SK-N-SH (cell line): ENCODE data around the gene CCR9. TPM values are rescaled to one million over a fixed set of nuclear protein-coding genes. Genes with fewer than 3 reads are reported as not detected.

Experiments used
- CTCF ChIA-PET: fragments of 300-600, 350-600 bp; formaldehyde crosslinking; extraction: SDS; loops from one replicate; lab custom pipeline; 2021; lab: Yijun Ruan, JAX
- POLR2A ChIA-PET: fragments of 350-600 bp; sonication (Branson Sonifier 250); formaldehyde crosslinking; extraction: SDS; loops from one replicate; lab custom pipeline; 2020; ENCODE audit warnings: antibody characterized with exemption, inconsistent platforms; lab: Yijun Ruan, JAX
- DNase-seq: peaks from one replicate; pipeline ENCODE4 v3.0.0; 2012
- H2AFZ ChIP-seq: fragments of 200-600 bp; sonication (generic); 2 replicates; pipeline ENCODE4 v1.8.1; 2016; ENCODE audit warnings: antibody characterized with exemption, mild to moderate bottlenecking, low read depth
- H3F3A ChIP-seq: fragments of 200-600 bp; sonication (generic); replicated peaks from 2 replicates; pipeline ENCODE3; 2016; ENCODE audit warnings: antibody characterized with exemption, mild to moderate bottlenecking; ENCODE audit not compliant: insufficient read depth
- H3K27ac ChIP-seq, 2 experiments: fragments of 200-500 bp in 1 of 2; fragments of 200-600 bp in 1 of 2; sonication (Bioruptor generic) in 1 of 2; sonication (generic), shearing (Covaris generic) in 1 of 2; 2 replicates each; pipeline versions ENCODE4 v1.5.1 to v1.6.1; 2014 to 2016; ENCODE audit warnings: low read depth in 2 of 2, inconsistent platforms in 1 of 2, low read length in 1 of 2, mild to moderate bottlenecking in 1 of 2, mixed read lengths in 1 of 2
- H3K27me3 ChIP-seq: fragments of 200-600 bp; sonication (generic), shearing (Covaris generic); 2 replicates; pipeline ENCODE4 v1.6.1; 2016; ENCODE audit warnings: mixed run types; ENCODE audit not compliant: insufficient read depth
- H3K36me3 ChIP-seq, 2 experiments: fragments of 200-500 bp in 1 of 2; fragments of 200-600 bp in 1 of 2; sonication (Bioruptor generic) in 1 of 2; sonication (generic) in 1 of 2; replicated peaks in 1 of 2; 2 replicates each; pipeline versions ENCODE3 to v1.5.1; 2014 to 2016; ENCODE audit warnings: low read length in 1 of 2, mild to moderate bottlenecking in 1 of 2; ENCODE audit not compliant: insufficient read depth in 2 of 2, control insufficient read depth in 1 of 2
- H3K4me1 ChIP-seq, 2 experiments: fragments of 200-500 bp in 1 of 2; fragments of 200-600 bp in 1 of 2; sonication (Bioruptor generic) in 1 of 2; sonication (generic), shearing (Covaris generic) in 1 of 2; 2 replicates each; pipeline versions ENCODE4 v1.5.1 to v1.6.1; 2014 to 2016; ENCODE audit warnings: low read depth in 1 of 2, low read length in 1 of 2, mixed run types in 1 of 2; ENCODE audit not compliant: insufficient read depth in 2 of 2, control insufficient read depth in 1 of 2
- H3K4me2 ChIP-seq: fragments of 200-600 bp; sonication (generic), shearing (Covaris generic); 2 replicates; pipeline ENCODE4 v1.6.1; 2017; ENCODE audit warnings: mixed run types
- H3K4me3 ChIP-seq, 2 experiments: fragments of 200-500 bp in 1 of 2; fragments of 200-600 bp in 1 of 2; sonication (Bioruptor generic) in 1 of 2; sonication (generic), shearing (Covaris generic) in 1 of 2; 2 replicates each; pipeline versions ENCODE4 v1.5.1 to v1.8.1; 2014 to 2016; ENCODE audit warnings: low read depth in 2 of 2, inconsistent platforms in 1 of 2, low read length in 1 of 2, mild to moderate bottlenecking in 1 of 2, mixed read lengths in 1 of 2, moderate library complexity in 1 of 2
- H3K79me2 ChIP-seq: fragments of 200-600 bp; sonication (generic); 2 replicates; pipeline ENCODE4 v1.8.1; 2017; ENCODE audit warnings: mild to moderate bottlenecking; ENCODE audit not compliant: insufficient read depth
- H3K9ac ChIP-seq: fragments of 200-600 bp; sonication (generic); 2 replicates; pipeline ENCODE4 v1.6.1; 2017; ENCODE audit warnings: mixed run types
- H3K9me2 ChIP-seq: fragments of 200-600 bp; sonication (generic); 2 replicates; pipeline ENCODE4 v1.6.1; 2017; ENCODE audit warnings: mixed run types
- H3K9me3 ChIP-seq: fragments of 200-600 bp; sonication (generic); 2 replicates; pipeline ENCODE4 v1.6.1; 2017; ENCODE audit warnings: mixed run types, mild to moderate bottlenecking, moderate library complexity
- H4K20me1 ChIP-seq: fragments of 200-600 bp; sonication (generic); 2 replicates; pipeline ENCODE4 v1.6.1; 2017; ENCODE audit warnings: mild to moderate bottlenecking, mixed run types; ENCODE audit not compliant: insufficient read depth
- CHD2 ChIP-seq: fragments of 150-350 bp; IDR thresholded peaks from 2 replicates; pipeline ENCODE4 v1.6.1; 2018; ENCODE audit warnings: low read length; ENCODE audit not compliant: partially characterized antibody
- EZH2phosphoT487 ChIP-seq: fragments of 200-600 bp; sonication (generic); IDR thresholded peaks from 2 replicates; pipeline ENCODE4 v1.6.1; 2017; ENCODE audit warnings: low read depth, mixed run types, mild to moderate bottlenecking, antibody characterized with exemption, moderate library complexity, borderline replicate concordance
- FOSL2 ChIP-seq: IDR thresholded peaks from 2 replicates; pipeline ENCODE4 v1.4.0; 2012; ENCODE audit warnings: low read depth, mild to moderate bottlenecking, moderate library complexity, borderline replicate concordance
- FOXJ3 ChIP-seq: sonication (generic); formaldehyde crosslinking; IDR thresholded peaks from 2 replicates; pipeline ENCODE4 v1.5.1; 2020; ENCODE audit warnings: mild to moderate bottlenecking, missing genetic modification reagents
- GATA2 ChIP-seq: sonication (generic); formaldehyde crosslinking; IDR thresholded peaks from 2 replicates; pipeline ENCODE4 v1.5.0; 2020; ENCODE audit warnings: mild to moderate bottlenecking, missing genetic modification reagents
- MEF2A ChIP-seq: IDR thresholded peaks from 2 replicates; pipeline ENCODE4 v1.4.0; 2012; ENCODE audit warnings: low read depth, borderline replicate concordance
- MXI1 ChIP-seq: IDR thresholded peaks from 2 replicates; pipeline ENCODE4 v1.6.1; 2012; ENCODE audit warnings: mild to moderate bottlenecking, low read depth, low read length, improper control_type of control experiment
- NRF1 ChIP-seq: IDR thresholded peaks from 2 replicates; pipeline ENCODE4 v1.6.1; 2012; ENCODE audit warnings: low read depth, mild to moderate bottlenecking, low read length
- RAD21 ChIP-seq: IDR thresholded peaks from 2 replicates; pipeline ENCODE4 v1.6.1; 2012; ENCODE audit warnings: mild to moderate bottlenecking, low read length
- RFX5 ChIP-seq: IDR thresholded peaks from 2 replicates; pipeline ENCODE4 v1.6.1; 2012; ENCODE audit warnings: mild to moderate bottlenecking, improper control_type of control experiment, low read length
- SIN3A ChIP-seq: IDR thresholded peaks from 2 replicates; pipeline ENCODE4 v1.6.1; 2012; ENCODE audit warnings: low read depth, mild to moderate bottlenecking, low read length, moderate library complexity, borderline replicate concordance
- TAF1 ChIP-seq: IDR thresholded peaks from 2 replicates; pipeline ENCODE4 v1.6.1; 2012; ENCODE audit warnings: low read depth, mild to moderate bottlenecking, low read length, moderate library complexity, borderline replicate concordance
- TCF12 ChIP-seq: IDR thresholded peaks from 2 replicates; pipeline ENCODE4 v1.4.0; 2012
- TEAD4 ChIP-seq: IDR thresholded peaks from 2 replicates; pipeline ENCODE4 v1.4.0; 2012; ENCODE audit warnings: mild to moderate bottlenecking, borderline replicate concordance; ENCODE audit not compliant: insufficient read depth
- USF1 ChIP-seq: IDR thresholded peaks from 2 replicates; pipeline ENCODE4 v1.4.0; 2012; ENCODE audit warnings: low read depth, borderline replicate concordance
- YY1 ChIP-seq: IDR thresholded peaks from 2 replicates; pipeline ENCODE4 v1.4.0; 2012; ENCODE audit warnings: low read depth, mild to moderate bottlenecking
- WGBS: methylation state at CpG from one replicate; pipeline ENCODE4 v1.1.6; 2017; ENCODE audit warnings: low lambda C conversion rate; 5-methylcytosine and 5-hydroxymethylcytosine counted together
- polyA plus RNA-seq, 3 experiments: library from polyadenylated mRNA; depleted of rRNA; stranded (reverse); fragments of >200 nt; gene quantifications; 2 replicates each; pipeline ENCODE4 v1.2.3, GENCODE V29; 2012
- TF ChIP-seq, protein P1 (sequence below): IDR thresholded peaks from 2 replicates; pipeline ENCODE4 v1.4.0; 2012; ENCODE audit warnings: low read depth
- TF ChIP-seq, protein P2 (sequence below): fragments of 200-600 bp; sonication (generic); IDR thresholded peaks from 2 replicates; pipeline ENCODE4 v1.6.1; 2017; ENCODE audit warnings: antibody characterized with exemption, mild to moderate bottlenecking, moderate library complexity
- TF ChIP-seq, protein P3 (sequence below): fragments of 150-350 bp; IDR thresholded peaks from 2 replicates; pipeline ENCODE4 v1.6.1; 2016; ENCODE audit warnings: mild to moderate bottlenecking, low read depth, low read length
- TF ChIP-seq, protein P4 (sequence below): IDR thresholded peaks from 2 replicates; pipeline ENCODE4 v1.4.0; 2012; ENCODE audit warnings: low read depth, borderline replicate concordance

CCR9 gene
- polyA plus RNA-seq, 1 of the 3 experiments (the other 2 are of a cell fraction): not detected

DNA sequence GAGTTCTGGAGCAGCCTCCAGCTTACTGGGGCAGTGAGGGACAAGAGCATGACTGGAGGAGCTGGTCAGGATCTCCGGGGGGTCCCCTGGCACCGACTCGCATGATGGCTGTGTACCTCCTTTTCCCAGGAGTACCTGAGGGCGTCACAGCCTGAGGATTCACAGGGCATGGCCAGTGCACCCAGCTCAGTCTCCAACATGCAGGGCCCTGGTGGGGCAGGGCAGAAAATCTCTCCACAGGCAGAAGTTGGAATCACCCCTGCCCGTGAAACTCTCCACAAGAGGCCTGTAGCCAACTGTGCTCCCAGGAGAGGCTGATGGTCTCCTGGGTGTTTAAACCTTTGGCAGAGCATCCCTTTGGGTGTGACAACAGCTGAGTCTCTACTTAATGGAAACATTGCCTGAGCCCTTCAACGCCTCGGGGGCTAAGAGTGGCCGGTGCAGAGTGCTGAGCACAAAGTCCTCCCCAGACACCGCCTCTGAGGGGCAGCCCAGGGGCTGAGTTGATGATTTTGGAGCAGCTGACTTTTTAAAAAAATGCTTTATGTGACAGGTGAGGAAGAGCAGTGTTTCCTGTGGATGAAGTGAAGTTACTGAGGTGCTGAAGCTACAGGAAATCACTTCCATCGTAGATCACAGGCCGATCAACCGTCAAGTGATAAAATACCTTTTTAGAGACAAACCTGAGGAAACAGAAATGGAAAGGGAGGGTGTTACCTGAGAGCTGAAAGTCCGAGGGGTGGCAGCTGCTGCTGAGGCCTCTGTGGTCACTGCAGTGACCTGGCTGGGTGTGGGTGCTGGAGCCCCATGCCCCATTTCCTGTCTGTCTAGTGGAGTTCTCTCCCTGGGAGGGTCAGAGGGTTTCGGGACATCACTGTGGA lies 35.1 kb downstream of the CCR9 start:
- no peak for DNase-seq
- ChIA-PET POLR2A (interaction anchor here (0.5 kb wide), 1 partner anchor 279 kb away, joined by 3 read pairs; no protein-coding TSS in a partner anchor), CTCF (interaction anchor here (0.6 to 5.6 kb wide), 5 partner anchors 13 to 161 kb away, joined by 3 to 31 read pairs (median 3); no protein-coding TSS in a partner anchor)
- H3K36me3 ChIP-seq: peaks cover 7 to 19% of the 10 kb centered on the region in 2 experiments
- H2AFZ ChIP-seq: no peak overlapping the region
- no peaks in the 10 kb centered on the region for H4K20me1 ChIP-seq
- no peak for TF ChIP-seq NRF1
- no peak for TF ChIP-seq GATA2 (CRISPR knock-in tag)
- no peak for TF ChIP-seq RAD21
- TF ChIP-seq FOXJ3 (CRISPR knock-in tag): no peak
- TF ChIP-seq MXI1: no peak
- TF ChIP-seq YY1: no peak
- no peak for TF ChIP-seq MEF2A
- TF ChIP-seq TAF1: no peak
- TF ChIP-seq, protein P1, sequence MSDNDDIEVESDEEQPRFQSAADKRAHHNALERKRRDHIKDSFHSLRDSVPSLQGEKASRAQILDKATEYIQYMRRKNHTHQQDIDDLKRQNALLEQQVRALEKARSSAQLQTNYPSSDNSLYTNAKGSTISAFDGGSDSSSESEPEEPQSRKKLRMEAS: no peak
- TF ChIP-seq, protein P2, sequence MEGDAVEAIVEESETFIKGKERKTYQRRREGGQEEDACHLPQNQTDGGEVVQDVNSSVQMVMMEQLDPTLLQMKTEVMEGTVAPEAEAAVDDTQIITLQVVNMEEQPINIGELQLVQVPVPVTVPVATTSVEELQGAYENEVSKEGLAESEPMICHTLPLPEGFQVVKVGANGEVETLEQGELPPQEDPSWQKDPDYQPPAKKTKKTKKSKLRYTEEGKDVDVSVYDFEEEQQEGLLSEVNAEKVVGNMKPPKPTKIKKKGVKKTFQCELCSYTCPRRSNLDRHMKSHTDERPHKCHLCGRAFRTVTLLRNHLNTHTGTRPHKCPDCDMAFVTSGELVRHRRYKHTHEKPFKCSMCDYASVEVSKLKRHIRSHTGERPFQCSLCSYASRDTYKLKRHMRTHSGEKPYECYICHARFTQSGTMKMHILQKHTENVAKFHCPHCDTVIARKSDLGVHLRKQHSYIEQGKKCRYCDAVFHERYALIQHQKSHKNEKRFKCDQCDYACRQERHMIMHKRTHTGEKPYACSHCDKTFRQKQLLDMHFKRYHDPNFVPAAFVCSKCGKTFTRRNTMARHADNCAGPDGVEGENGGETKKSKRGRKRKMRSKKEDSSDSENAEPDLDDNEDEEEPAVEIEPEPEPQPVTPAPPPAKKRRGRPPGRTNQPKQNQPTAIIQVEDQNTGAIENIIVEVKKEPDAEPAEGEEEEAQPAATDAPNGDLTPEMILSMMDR: no peak
- no peak for TF ChIP-seq EZH2phosphoT487
- TF ChIP-seq, protein P3, sequence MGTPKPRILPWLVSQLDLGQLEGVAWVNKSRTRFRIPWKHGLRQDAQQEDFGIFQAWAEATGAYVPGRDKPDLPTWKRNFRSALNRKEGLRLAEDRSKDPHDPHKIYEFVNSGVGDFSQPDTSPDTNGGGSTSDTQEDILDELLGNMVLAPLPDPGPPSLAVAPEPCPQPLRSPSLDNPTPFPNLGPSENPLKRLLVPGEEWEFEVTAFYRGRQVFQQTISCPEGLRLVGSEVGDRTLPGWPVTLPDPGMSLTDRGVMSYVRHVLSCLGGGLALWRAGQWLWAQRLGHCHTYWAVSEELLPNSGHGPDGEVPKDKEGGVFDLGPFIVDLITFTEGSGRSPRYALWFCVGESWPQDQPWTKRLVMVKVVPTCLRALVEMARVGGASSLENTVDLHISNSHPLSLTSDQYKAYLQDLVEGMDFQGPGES: no peak
- TF ChIP-seq, protein P4, sequence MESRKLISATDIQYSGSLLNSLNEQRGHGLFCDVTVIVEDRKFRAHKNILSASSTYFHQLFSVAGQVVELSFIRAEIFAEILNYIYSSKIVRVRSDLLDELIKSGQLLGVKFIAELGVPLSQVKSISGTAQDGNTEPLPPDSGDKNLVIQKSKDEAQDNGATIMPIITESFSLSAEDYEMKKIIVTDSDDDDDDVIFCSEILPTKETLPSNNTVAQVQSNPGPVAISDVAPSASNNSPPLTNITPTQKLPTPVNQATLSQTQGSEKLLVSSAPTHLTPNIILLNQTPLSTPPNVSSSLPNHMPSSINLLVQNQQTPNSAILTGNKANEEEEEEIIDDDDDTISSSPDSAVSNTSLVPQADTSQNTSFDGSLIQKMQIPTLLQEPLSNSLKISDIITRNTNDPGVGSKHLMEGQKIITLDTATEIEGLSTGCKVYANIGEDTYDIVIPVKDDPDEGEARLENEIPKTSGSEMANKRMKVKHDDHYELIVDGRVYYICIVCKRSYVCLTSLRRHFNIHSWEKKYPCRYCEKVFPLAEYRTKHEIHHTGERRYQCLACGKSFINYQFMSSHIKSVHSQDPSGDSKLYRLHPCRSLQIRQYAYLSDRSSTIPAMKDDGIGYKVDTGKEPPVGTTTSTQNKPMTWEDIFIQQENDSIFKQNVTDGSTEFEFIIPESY: no peak
- TF ChIP-seq RFX5: no peak
- TF ChIP-seq TEAD4: no peak
- no peak for TF ChIP-seq TCF12
- no peak for TF ChIP-seq USF1
- no peak for TF ChIP-seq CHD2
- TF ChIP-seq FOSL2: no peak
- TF ChIP-seq SIN3A: no peak
- no peaks in the 10 kb centered on the region for H3K27me3 ChIP-seq
- no peaks in the 10 kb centered on the region for H3K9me2 ChIP-seq
- no peaks in the 10 kb centered on the region for H3K79me2 ChIP-seq
- peaks cover 4% of the 10 kb centered on the region for H3F3A ChIP-seq
- no peaks in the 10 kb centered on the region for H3K9me3 ChIP-seq
- H3K4me1 ChIP-seq: no peaks in the 10 kb centered on the region
- no peak overlapping the region for H3K27ac ChIP-seq
- no peak overlapping the region for H3K4me2 ChIP-seq
- WGBS: 95% methylated on average over 13 of the region's 14 CpGs
- no peak overlapping the region for H3K9ac ChIP-seq
- no peak overlapping the region for H3K4me3 ChIP-seq
